IPS-NIHi7 (cell line): ENCODE results near the gene SPTBN2.
"Not testable (repeated sequence)": the region's sequence is repeated elsewhere in the genome, so short reads cannot be mapped to it uniquely, and the experiment has no call there.

ENCODE experiments used
- DNase-seq: peaks from one replicate; pipeline ENCODE4 v3.0.0; 2012; ENCODE audit warnings: mixed read lengths; ENCODE audit errors: extremely low spot score

The SPTBN2 gene

GRCh38 chr11:66639814-66640340 lies 89.1 kb downstream of the SPTBN2 start:
- not testable (repeated sequence) for DNase-seq

GRCh38 chr11:66639066-66639813 lies 89.8 kb downstream of the SPTBN2 start:
- no peak for DNase-seq

GRCh38 chr11:66638177-66639065 lies 90.6 kb downstream of the SPTBN2 start, which contains the start of gene RBM4:
Gene RBM4 (plus strand): TSS chr11:66638703. CDS start chr11:66639712, 1,009 bp downstream.
- DNase-seq: peak; percentile 99

- peak; percentile 22 for DNase-seq
Observed at GRCh38 chr11:66637557-66638176, 91.3 kb downstream of the SPTBN2 start.

GRCh38 chr11:66636411-66636810 lies 92.6 kb downstream of the SPTBN2 start:
- DNase-seq: no peak
